ENCODE measurements around the gene CRIP2.

The CRIP2 gene

GRCh38 chr14:105487986-105488777, 13.6 kb downstream of the CRIP2 start:
- DNase-seq (ENCODE audit: low read depth in 2 of 2): no peak

GRCh38 chr14:105488781-105489541, 14.3 kb downstream of the CRIP2 start:
- no peak for DNase-seq (ENCODE audit: low read depth in 2 of 2)

DNA sequence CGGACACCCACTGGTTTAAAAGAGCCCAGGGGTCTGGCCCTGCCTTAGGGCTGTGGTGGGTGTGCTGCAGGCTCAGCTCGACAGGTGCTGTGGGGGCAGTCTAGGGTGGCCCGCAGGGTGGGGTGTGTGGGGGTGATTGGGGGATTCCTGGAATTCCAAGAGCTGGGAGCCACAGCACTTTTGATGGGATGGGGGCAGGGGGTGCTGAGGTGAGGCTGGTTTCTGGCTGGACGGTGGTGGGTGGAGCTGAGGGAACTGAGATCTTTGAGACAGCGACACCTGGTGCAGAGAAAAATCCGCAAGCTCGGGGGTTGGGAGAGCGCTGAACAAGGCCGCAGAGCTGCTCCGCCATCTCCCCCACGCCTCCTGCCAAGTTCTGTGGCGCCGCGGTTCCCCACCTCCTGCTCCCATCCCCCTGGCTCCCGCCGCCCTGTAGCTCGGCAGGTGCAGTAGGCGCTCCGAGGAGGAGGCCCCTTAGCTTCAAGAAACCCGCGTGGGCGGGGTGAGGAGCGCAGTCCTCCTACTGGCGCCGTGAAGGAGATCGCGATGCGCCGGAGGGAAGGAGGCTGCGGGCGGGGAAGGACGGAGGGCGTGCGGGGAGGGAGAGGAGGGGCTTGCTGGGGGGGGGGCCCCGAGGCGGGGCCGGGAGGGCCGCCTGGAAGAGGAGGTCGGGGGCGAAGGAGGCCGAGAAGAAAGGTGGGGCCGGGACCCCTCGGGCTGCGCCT, 15.1 kb downstream of the CRIP2 start:
- peak; percentile 79 to 83 for DNase-seq (ENCODE audit: low read depth in 2 of 2)

GRCh38 chr14:105490267-105490571, 15.6 kb downstream of the CRIP2 start:
- DNase-seq (ENCODE audit: low read depth in 2 of 2): no peak

- peak; percentile 98 to 99 for DNase-seq (ENCODE audit: low read depth in 2 of 2)
Measured at GRCh38 chr14:105490572-105491365, 16.1 kb downstream of the CRIP2 start, which contains the start of gene TEDC1. TSS of gene TEDC1 (plus strand) at chr14:105491246. CDS start at chr14:105491376, 130 bp downstream.

- DNase-seq (ENCODE audit: low read depth in 2 of 2): peak; percentile 91 to 92
Measured at GRCh38 chr14:105491366-105491973, 16.8 kb downstream of the CRIP2 start.

GRCh38 chr14:105492031-105492970, 17.7 kb downstream of the CRIP2 start:
- no peak for DNase-seq (ENCODE audit: low read depth in 2 of 2)

DNA sequence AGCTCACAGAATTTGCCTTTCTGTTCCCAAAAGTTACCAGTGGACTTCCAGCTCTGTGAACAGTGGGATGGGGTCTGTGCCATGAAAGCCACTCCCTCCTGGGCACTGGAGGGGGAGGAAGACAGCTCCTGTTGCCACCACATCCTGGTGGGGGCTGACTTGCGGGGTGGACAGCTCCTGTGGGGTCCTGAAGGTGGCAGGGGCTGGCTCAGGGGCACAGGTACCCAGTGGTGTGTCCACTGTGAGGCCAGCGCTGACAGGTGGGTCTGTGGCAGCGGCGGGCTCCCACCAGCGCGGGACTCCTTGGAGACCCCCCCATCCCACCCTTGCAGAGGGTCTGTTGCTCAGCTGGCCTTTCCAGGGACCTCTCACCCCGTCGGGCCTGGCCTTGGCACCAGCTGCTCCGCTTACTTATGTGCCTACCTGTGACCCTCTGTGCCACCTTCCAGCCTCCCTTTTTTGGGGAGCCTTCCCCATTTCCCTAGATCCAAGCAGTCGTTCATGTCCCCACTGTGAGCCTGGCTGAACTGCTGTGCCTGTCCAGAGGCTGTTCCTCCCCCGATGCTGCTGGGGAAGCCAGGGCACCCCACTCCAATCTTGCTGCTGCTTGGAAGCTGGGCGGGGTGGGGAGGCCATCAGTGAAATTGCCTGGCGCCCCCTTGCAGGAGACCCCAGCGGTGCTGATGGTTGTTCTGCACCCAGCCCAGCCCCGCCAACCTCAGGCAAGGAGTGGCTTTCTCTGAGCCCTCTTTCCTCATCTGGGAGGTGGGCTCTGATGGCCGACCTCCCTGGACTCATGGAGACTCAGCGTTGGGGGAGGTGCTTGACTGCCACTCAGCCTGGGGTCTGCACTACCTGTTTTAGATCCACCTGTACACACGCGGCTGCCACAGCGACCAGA, 18.6 kb downstream of the CRIP2 start:
- DNase-seq (ENCODE audit: low read depth in 2 of 2): no peak

- DNase-seq (ENCODE audit: low read depth in 2 of 2): no peak
Measured at GRCh38 chr14:105493921-105494605, 19.4 kb downstream of the CRIP2 start.

DNA sequence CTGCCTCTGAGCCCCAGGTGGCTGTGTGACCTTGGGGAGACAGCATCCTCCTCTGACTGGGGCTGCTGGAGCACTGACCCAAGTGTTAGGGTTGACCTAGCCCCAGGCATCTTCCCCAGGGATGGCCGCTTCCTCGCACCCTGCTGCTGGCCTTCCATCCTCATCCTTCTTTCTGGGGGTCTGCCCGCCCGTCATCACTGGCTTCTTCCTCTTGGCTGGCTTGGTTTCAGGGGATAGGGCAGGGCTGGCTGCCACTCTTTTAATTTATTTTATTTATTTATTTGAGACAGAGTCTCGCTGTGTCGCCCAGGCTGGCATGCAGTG, 19.9 kb downstream of the CRIP2 start:
- no peak for DNase-seq (ENCODE audit: low read depth in 2 of 2)

DNA sequence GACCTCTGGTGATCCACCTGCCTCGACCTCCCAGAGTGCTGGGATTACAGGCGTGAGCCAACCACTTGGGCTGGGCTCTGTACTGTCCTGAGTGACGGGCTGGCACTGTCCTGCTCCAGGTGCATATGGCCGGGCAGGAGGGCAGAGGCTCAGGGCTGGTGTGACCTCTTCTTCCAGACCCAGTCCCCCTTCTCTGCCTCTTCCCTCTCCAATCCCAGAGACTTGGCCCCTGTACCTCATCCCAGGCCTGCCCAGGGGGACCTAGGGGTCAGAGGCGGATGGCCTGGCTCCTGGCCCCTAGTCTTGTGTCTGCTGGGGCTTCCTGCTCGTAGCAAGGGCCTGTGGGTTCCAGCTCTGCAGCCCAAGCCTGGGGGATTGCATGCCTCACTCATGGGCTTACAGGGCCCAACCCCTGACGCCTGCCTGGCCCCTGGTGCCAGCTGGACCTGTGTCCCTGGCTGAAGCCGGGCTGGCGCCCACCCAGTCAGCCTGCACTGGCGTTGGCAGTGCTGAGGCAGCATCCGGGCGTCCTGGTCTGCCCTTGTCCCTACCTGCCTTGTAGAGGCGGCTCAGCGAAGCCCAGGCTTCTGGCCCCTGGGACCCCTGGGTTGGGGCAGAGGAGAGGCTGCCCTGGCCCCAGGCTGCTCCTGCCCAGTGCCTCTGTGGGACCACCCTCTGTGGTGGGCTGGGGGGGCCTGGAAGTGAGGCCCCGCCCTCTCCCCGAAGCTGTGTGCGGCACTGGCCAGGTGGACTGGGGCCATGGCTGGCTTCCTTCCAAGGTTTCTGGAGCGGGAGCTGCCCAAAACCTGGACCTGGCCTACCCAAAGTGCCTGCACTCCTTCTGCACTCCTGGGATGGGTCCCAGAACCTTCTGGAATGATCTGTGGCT, 20.7 kb downstream of the CRIP2 start:
- DNase-seq (ENCODE audit: low read depth in 2 of 2): no peak

- no peak for DNase-seq (ENCODE audit: low read depth in 2 of 2)
Measured at GRCh38 chr14:105495990-105496830, 21.6 kb downstream of the CRIP2 start.

DNA sequence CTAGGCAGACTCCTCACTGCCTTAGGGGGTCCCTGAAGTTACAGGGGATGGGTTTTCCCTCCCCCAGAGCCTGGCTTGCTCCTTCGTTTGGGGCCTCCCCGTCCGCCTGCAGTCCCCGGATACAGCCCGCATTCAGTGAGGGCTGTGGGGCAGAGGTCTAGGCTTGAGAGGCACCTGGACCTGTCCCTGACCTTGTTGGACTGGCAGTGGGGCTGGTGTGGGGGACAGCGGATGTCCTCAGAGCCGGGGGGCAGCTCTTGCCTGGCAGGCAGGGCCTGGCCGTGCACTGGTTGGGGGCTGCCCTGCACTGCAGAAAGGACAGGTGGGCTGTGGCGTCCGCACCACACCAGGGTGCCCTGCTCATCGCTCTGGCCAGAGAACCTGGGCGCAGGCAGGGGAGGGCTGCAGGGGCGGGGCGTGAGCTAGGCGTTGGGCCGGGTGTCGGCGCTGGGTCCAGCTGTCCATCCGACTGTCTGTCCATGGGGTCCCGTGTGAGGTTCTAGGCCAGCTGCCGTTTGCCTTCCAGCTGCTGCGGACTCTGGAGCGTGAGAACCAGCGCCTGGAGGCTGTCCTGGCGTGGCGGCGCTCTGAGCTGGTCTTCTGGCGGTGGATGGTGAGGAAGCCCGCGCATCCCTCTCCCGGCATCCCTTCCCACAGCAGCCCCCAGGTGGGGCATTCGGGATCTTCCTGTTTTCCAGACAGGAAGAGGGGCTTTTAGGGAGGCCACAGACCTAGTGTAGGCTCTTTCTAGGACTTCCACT, 22.4 kb downstream of the CRIP2 start:
- DNase-seq (ENCODE audit: low read depth in 2 of 2): no peak

DNA sequence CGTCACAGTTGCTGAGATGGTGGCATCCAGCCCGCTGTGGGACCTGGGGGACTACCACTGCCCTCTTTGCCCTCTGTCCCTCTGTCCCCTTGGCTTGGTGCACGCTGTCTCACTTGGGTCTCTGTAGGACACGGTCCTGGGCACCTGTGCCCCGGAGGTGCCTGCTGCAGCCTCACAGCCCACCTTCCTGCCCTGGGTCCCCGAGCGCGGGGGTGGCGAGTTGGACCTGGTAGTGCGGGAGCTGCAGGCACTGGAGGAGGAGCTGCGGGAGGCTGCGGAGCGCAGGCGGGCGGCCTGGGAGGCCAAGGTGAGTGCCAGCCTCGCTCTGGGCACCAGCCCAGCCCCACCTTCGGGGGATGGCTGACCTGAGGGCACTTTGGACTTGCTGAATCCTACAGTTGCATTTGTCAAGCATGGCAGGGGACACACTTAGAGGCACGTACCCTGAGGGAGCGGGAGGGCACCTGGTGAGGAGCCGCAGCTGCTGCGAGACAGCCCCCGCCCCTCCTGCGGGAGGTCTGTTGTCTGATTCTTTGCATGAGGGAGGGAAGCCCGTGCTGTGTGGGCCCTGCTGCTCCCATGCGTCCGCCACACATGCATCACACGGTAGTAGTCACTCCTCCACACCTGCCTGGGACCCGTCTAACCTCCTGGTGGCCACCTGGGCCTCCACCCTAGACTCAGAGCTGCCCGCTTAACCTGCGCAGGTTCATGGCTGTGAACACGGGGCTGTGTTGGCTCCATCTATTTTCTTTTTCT, 23.2 kb downstream of the CRIP2 start:
- no peak for DNase-seq (ENCODE audit: low read depth in 2 of 2)
